Testis (tissue), 3 donors: ENCODE results near the gene CCR3. TPM values are rescaled to one million over a fixed set of nuclear protein-coding genes. Genes with fewer than 3 reads are reported as not detected.

Source experiments
- DNase-seq: peaks from one replicate; pipeline ENCODE4 v3.0.0-alpha.2; 2019
- H3K27ac ChIP-seq, 2 donors: fragments of 200-600 bp; sonication (generic); one replicate each; pipeline ENCODE4 v1.5.1; 2019
- H3K27me3 ChIP-seq: fragments of 200-600 bp; sonication (generic); one replicate; pipeline ENCODE4 v1.5.1; 2019
- H3K36me3 ChIP-seq: fragments of 200-600 bp; sonication (generic); one replicate; pipeline ENCODE4 v1.5.1; 2017; ENCODE audit warnings: low read depth; ENCODE audit errors: missing control alignments
- H3K4me1 ChIP-seq: fragments of 200-600 bp; sonication (generic); one replicate; pipeline ENCODE4 v1.5.1; 2019
- H3K4me3 ChIP-seq, 2 donors: fragments of 200-600 bp; sonication (generic); one replicate each; pipeline ENCODE4 v1.5.1; 2017 to 2019
- H3K9me3 ChIP-seq: fragments of 200-600 bp; sonication (generic); one replicate; pipeline ENCODE4 v1.5.1; 2017
- CTCF ChIP-seq, 3 experiments: fragments of 450-650 bp in 2 of 3; fragments of 200-600 bp in 1 of 3; sonication (generic) in 1 of 3; IDR thresholded peaks; one replicate each; pipeline ENCODE4 v1.5.1; 2016 to 2019; ENCODE audit warnings: antibody characterized with exemption in 3 of 3, mild to moderate bottlenecking in 2 of 3, moderate library complexity in 1 of 3
- POLR2A ChIP-seq: fragments of 450-650 bp; IDR thresholded peaks from one replicate; pipeline ENCODE4 v1.6.1; 2017; ENCODE audit warnings: antibody characterized with exemption, mild to moderate bottlenecking, moderate library complexity
- WGBS, 2 donors: methylation state at CpG; one replicate each; pipeline ENCODE4 v1.1.5; 2018; 5-methylcytosine and 5-hydroxymethylcytosine counted together
- intact Hi-C: fragments of 100-400 bp; cut with DNase I; formaldehyde crosslinking; loops from one replicate; pipeline ENCODE4 v1.15.1; 2023; ENCODE audit warnings: low total_unique reads
- polyA plus RNA-seq: library from polyadenylated mRNA; stranded (reverse); fragments of 350-450 nt; fragmentation: Illumina TruSeq; extraction: RNeasy Lipid Tissue Mini Kit (QIAGEN cat#74804); gene quantifications from one replicate; pipeline ENCODE4 v1.2.3, GENCODE V29; 2014; ENCODE audit warnings: low read depth, low replicate concordance; ENCODE audit not compliant: insufficient read depth
- total RNA-seq, 2 donors: library from RNA; depleted of rRNA; stranded (reverse); fragments of >200 nt; gene quantifications; one replicate each; pipeline ENCODE4 v1.2.3, GENCODE V29; 2016

CCR3 gene
- total and polyA plus RNA-seq, 3 donors from 2014 or later: not detected

- no peak for DNase-seq
- intact Hi-C loops: no loop called here
- no peaks in the 10 kb centered on the region for H3K27me3 ChIP-seq
- H3K4me3 ChIP-seq: no peak overlapping the region
- no peaks in the 10 kb centered on the region for H3K36me3 ChIP-seq
- 77 to 95% methylated on average over 2 of the region's 2 CpGs for WGBS, 2 donors
- TF ChIP-seq CTCF (IDR thresholded peaks at IDR 0.05) (no peak), POLR2A (no peak)
- H3K27ac ChIP-seq: no peak overlapping the region
- no peaks in the 10 kb centered on the region for H3K9me3 ChIP-seq
- H3K4me1 ChIP-seq: no peaks in the 10 kb centered on the region
These were observed 40.4 kb downstream of the CCR3 start for GRCh38 chr3:46282696-46283095.

GRCh38 chr3:46283881-46284450, 41.7 kb downstream of the CCR3 start:
- TF ChIP-seq CTCF (IDR thresholded peaks at IDR 0.05): no peak
- no peak for TF ChIP-seq POLR2A
- H3K27ac ChIP-seq: no peak overlapping the region
- no peaks in the 10 kb centered on the region for H3K9me3 ChIP-seq
- H3K4me1 ChIP-seq: no peaks in the 10 kb centered on the region
- intact Hi-C loops: no loop called here
- 82 to 90% methylated on average over 2 of the region's 2 CpGs for WGBS, 2 donors
- no peak for DNase-seq
- H3K4me3 ChIP-seq: no peak overlapping the region
- no peaks in the 10 kb centered on the region for H3K27me3 ChIP-seq
- no peaks in the 10 kb centered on the region for H3K36me3 ChIP-seq

- Histone ChIP-seq H3K27ac (no peak overlapping the region), H3K36me3 (no peaks in the 10 kb centered on the region), H3K9me3 (no peaks in the 10 kb centered on the region), H3K27me3 (no peaks in the 10 kb centered on the region), H3K4me1 (no peaks in the 10 kb centered on the region), H3K4me3 (no peak overlapping the region)
- 67 to 81% methylated on average over 4 to 6 of the region's 6 CpGs for WGBS, 2 donors
- DNase-seq: no peak
- intact Hi-C loops: no loop called here
- TF ChIP-seq POLR2A (no peak), CTCF (IDR thresholded peaks at IDR 0.05) (no peak)
These were observed 42.9 kb downstream of the CCR3 start for GRCh38 chr3:46284981-46285683.

GRCh38 chr3:46285931-46286619, 43.8 kb downstream of the CCR3 start:
- Histone ChIP-seq H3K36me3 (no peaks in the 10 kb centered on the region), H3K4me3 (no peak overlapping the region), H3K9me3 (no peaks in the 10 kb centered on the region), H3K27ac (no peak overlapping the region), H3K27me3 (no peaks in the 10 kb centered on the region), H3K4me1 (no peaks in the 10 kb centered on the region)
- intact Hi-C loops: no loop called here
- 75 to 93% methylated on average over 5 of the region's 5 CpGs for WGBS, 2 donors
- DNase-seq: no peak
- TF ChIP-seq POLR2A (no peak), CTCF (IDR thresholded peaks at IDR 0.05) (no peak)
